H7 (cell line): ENCODE measurements around the gene PDGFA. TPM values are rescaled to one million over a fixed set of nuclear protein-coding genes. Genes with fewer than 3 reads are reported as not detected.
"Not testable (repeated sequence)": the region's sequence is repeated elsewhere in the genome, so short reads cannot be mapped to it uniquely, and the experiment has no call there.

Experiments
- DNase-seq: peaks from one replicate; pipeline ENCODE4 v3.0.0; 2012
- H3K27me3 ChIP-seq: 2 replicates; pipeline ENCODE4 v1.6.0; 2011; ENCODE audit warnings: mild to moderate bottlenecking, low read length; ENCODE audit not compliant: control insufficient read depth, insufficient read depth
- H3K36me3 ChIP-seq: replicated peaks from 2 replicates; pipeline ENCODE4 v1.5.1; 2011; ENCODE audit warnings: low read length; ENCODE audit not compliant: control insufficient read depth, insufficient read depth
- H3K4me3 ChIP-seq: 2 replicates; pipeline ENCODE4 v1.5.1; 2011; ENCODE audit warnings: low read depth, mild to moderate bottlenecking, control low read depth, low read length, moderate library complexity; ENCODE audit not compliant: insufficient read depth
- total RNA-seq: library from RNA; depleted of rRNA; stranded (reverse); fragments of >200 nt; shearing (Covaris generic); gene quantifications from 2 replicates; pipeline ENCODE4 v1.2.3, GENCODE V29; 2014

Gene PDGFA
- total RNA-seq, 1 experiment from 2014 or later: 149 TPM

DNA sequence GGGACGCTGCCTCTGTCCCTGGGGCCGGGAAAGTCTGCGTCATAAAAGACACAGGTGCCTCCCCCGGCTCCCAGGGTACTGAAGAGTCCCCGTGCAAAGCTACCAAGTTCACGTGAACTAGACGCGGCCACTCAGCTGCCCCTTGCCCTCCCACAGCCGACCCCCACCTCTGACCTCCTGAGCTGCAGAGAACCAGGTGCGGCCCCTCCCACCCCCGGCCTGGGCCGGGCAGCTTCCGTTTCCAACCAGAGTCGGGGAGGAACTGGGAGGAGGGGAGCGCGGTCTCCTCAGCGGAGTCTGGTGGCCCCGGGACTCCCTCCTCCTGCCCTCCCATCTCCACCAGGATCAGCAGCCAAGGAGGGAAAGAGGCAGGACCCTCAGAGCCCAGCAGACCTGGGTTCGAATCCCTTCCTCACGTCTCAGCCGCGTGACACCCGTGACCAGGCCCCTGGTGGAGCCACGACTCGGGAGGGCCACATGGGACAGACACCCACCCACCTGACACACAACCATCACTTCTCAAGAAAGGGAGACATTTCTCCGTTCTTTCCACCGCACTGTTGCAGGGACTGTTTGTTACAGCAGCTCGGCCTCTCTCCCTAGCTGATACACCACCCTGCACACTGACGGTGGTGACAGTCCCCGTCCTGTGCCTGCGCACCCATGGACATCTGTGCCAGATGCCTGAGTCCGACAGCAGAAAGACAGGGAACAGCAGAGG is 37.4 kb upstream of the PDGFA start:
- Histone ChIP-seq H3K4me3 (no peak overlapping the region), H3K36me3 (no peaks in the 10 kb centered on the region), H3K27me3 (no peaks in the 10 kb centered on the region)
- no peak for DNase-seq

DNA sequence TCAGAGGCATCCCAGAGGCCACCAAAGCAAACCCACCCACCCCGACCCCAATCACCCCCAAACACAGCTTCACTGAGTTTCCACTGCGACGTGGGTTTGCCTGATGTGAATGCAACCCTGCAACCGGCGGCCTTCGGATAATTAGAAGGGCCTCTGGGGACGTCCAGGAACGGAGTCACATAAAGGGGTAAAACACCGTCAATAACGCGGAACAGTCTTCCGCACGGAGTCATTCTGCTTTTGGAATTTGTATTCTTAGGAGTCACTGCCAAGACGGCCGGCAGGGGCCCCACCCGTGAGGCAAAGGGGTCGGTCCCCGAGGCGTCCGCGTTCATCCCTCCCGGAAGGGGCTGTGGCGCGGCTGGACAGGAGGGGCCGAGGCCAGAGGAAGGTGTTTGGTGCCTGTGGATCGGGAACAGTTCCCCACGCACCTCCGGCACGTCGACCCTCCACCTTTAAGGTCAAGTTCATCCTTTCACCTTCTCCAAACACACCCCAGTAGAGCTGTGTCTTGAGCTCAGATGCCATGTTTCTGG is 36.7 kb upstream of the PDGFA start:
- Histone ChIP-seq H3K27me3 (no peaks in the 10 kb centered on the region), H3K36me3 (no peaks in the 10 kb centered on the region), H3K4me3 (no peak overlapping the region)
- no peak for DNase-seq

GRCh38 chr7:555551-556160 is 36.0 kb upstream of the PDGFA start:
- H3K27me3 ChIP-seq: no peaks in the 10 kb centered on the region

GRCh38 chr7:553636-554111 is 34.0 kb upstream of the PDGFA start:
- no peak for DNase-seq
- Histone ChIP-seq H3K4me3 (no peak overlapping the region), H3K27me3 (no peaks in the 10 kb centered on the region), H3K36me3 (no peaks in the 10 kb centered on the region)

More at GRCh38 chr7:555551-556160, 36.0 kb upstream of the PDGFA start:
- H3K4me3 ChIP-seq: no peak overlapping the region
- DNase-seq: no peak
- H3K36me3 ChIP-seq: no peaks in the 10 kb centered on the region

DNA sequence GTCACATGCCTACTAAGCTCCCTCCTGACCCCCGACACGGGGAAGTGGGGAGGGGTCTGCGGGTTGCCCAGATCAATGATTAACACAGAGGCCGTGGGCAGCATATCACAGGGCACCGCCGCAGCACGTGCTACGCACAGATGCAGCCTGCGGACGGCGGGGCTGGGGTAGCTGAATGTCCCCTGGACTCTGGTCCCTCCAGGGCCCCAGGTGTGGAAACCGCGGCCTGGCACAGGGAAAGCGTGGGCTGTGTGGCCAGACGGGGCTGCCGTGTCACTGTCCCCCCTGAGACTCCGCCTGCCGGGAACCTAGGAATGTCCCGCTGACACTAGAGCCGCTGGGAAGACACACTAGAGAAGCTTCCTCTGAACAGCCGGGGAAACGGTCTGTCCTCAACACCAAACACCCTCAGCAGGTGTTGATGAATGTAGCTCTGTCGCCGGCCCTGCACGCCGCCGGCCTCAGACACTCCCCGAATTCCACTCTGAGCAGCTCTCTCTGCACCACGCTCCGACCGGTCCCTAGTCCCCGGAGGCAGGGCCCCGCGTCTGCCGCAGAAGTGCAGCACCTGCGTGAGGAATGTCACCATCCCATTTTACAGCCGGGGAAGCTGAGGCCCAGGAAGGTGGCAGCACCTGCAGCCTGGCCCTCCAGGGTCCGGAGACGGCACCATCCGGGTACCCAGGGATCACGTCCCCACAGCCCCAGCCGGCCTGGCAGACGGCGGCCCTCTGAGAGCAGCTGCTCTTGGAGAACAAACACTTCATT is 33.4 kb upstream of the PDGFA start:
- DNase-seq: no peak
- no peaks in the 10 kb centered on the region for H3K27me3 ChIP-seq
- H3K36me3 ChIP-seq: no peaks in the 10 kb centered on the region
- no peak overlapping the region for H3K4me3 ChIP-seq

DNA sequence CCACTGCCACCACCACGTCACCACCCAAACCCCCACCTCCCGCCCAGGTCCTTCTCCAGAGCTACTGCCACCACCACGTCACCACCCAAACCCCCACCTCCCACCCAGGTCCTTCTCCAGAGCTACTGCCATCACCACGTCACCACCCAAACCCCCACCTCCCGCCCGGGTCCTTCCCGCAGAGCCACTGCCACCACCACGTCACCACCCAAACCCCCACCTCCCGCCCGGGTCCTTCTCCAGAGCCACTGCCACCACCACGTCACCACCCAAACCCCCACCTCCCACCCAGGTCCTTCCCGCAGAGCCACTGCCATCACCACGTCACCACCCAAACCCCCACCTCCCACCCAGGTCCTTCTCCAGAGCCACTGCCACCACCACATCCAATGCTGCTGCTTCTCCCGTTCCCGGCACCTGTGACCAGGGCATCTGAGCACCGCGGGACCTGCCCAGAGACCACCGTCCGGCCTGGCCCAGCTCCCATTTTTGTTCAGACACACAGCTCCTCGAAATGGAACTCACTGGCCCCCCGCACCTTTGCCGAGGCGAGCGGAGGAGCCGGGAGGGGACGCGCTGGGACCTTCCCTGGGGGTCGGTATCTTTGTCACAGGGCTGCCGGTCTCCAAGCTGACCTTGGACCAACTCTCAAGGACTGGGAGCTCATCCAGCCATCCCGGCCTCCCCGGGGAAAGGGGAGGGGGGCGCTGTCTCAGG is 32.7 kb upstream of the PDGFA start:
- H3K36me3 ChIP-seq, DNase-seq, H3K27me3 ChIP-seq, H3K4me3 ChIP-seq: not testable (repeated sequence)

GRCh38 chr7:551615-551970 is 31.9 kb upstream of the PDGFA start:
- not testable (repeated sequence) for H3K36me3 ChIP-seq, H3K27me3 ChIP-seq, DNase-seq, H3K4me3 ChIP-seq

DNA sequence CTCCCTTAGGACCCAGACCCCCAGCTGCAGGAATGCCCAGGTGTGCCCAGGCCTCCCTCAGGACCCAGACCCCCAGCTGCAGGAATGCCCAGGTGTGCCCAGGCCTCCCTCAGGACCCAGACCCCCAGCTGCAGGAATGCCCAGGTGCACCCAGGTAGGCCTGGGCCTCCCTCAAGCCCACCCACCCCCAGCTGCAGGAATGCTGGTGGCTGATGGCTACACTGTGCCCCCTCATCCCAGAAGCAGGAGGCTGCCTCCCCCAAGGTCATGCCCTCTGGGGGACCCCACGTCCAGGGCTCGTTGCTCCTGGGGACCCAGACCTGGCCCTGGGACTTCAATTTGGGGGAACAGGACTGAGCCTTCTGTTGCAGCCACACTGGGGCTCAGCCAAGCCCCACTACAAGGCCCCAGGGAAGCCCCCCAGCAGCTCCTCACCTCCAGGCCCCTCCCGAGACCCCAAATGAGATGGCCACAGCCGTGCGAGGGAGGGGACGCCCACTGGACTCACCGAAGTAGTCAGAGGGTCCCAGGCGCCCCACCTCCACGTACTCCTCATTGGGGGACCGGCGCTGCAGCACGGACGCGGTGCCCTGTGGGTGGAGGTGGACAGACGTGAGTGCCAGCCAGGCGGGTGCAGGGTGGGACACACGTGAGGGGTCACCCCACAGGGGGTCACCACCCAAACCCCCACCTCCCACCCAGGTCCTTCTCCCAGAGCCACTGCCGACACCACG is 31.4 kb upstream of the PDGFA start:
- no peak for DNase-seq
- Histone ChIP-seq H3K36me3 (no peaks in the 10 kb centered on the region), H3K27me3 (no peaks in the 10 kb centered on the region), H3K4me3 (no peak overlapping the region)

- Histone ChIP-seq H3K36me3 (no peaks in the 10 kb centered on the region), H3K4me3 (no peak overlapping the region), H3K27me3 (no peaks in the 10 kb centered on the region)
- DNase-seq: no peak
Observed at GRCh38 chr7:549891-550625, 30.4 kb upstream of the PDGFA start.

- no peaks in the 10 kb centered on the region for H3K36me3 ChIP-seq
- DNase-seq: no peak
- H3K4me3 ChIP-seq: no peak overlapping the region
- H3K27me3 ChIP-seq: no peaks in the 10 kb centered on the region
Observed at GRCh38 chr7:549066-549890, 29.6 kb upstream of the PDGFA start.

- Histone ChIP-seq H3K4me3 (no peak overlapping the region), H3K36me3 (no peaks in the 10 kb centered on the region), H3K27me3 (no peaks in the 10 kb centered on the region)
- no peak for DNase-seq
Observed at GRCh38 chr7:548401-548800, 28.8 kb upstream of the PDGFA start.

- Histone ChIP-seq H3K4me3 (no peak overlapping the region), H3K27me3 (no peaks in the 10 kb centered on the region), H3K36me3 (no peaks in the 10 kb centered on the region)
- no peak for DNase-seq
Observed at GRCh38 chr7:545470-545869, 25.8 kb upstream of the PDGFA start.
